Muscle of back (tissue), 11 donors: ENCODE results near the gene RALB. TPM values are rescaled to one million over a fixed set of nuclear protein-coding genes. Genes with fewer than 3 reads are reported as not detected.
"Not testable (repeated sequence)": the region's sequence is repeated elsewhere in the genome, so short reads cannot be mapped to it uniquely, and the experiment has no call there.

Source experiments
- DNase-seq, 3 donors: peaks; one replicate each; pipeline versions ENCODE4 v3.0.0 to v3.0.0-alpha.2; 2013
- polyA plus RNA-seq, 10 donors: library from polyadenylated mRNA; unstranded; fragments of 120-200 nt; gene quantifications; one replicate each; pipeline ENCODE4 v1.2.1, GENCODE V29; 2013; ENCODE audit not compliant: insufficient read length in 10 of 10

Gene RALB
- polyA plus RNA-seq, 10 donors, result 48.6 to 74.0 (median 52.7) TPM

GRCh38 chr2:120312860-120313694 is 60.4 kb downstream of the RALB start:
- DNase-seq, result peak; percentile 82 to 94 (median 91)

GRCh38 chr2:120313695-120314615 is 61.3 kb downstream of the RALB start:
- no peak for DNase-seq

- no peak for DNase-seq
Measured at GRCh38 chr2:120314690-120315366, 62.2 kb downstream of the RALB start.

GRCh38 chr2:120315367-120316033 is 62.8 kb downstream of the RALB start:
- no peak for DNase-seq

GRCh38 chr2:120316071-120316470 is 63.4 kb downstream of the RALB start:
- DNase-seq, result no peak

- DNase-seq, result no peak
Measured at GRCh38 chr2:120316528-120317179, 64.0 kb downstream of the RALB start.

- DNase-seq, result no peak
Measured at GRCh38 chr2:120317180-120317533, 64.5 kb downstream of the RALB start.

- no peak for DNase-seq
Measured at GRCh38 chr2:120317916-120318315, 65.3 kb downstream of the RALB start.

GRCh38 chr2:120318626-120319025 is 66.0 kb downstream of the RALB start:
- DNase-seq, result peak; percentile 51 to 89 (median 80)

GRCh38 chr2:120319123-120319522 is 66.5 kb downstream of the RALB start:
- DNase-seq, result no peak

- DNase-seq, result no peak
Measured at GRCh38 chr2:120319686-120320317, 67.2 kb downstream of the RALB start.

GRCh38 chr2:120320318-120320851 is 67.7 kb downstream of the RALB start:
- peak in 2 of 3 donors; percentile 54 to 72 for DNase-seq

- not testable (repeated sequence) for DNase-seq
Measured at GRCh38 chr2:120320887-120321556, 68.4 kb downstream of the RALB start.

- DNase-seq, result no peak
Measured at GRCh38 chr2:120321721-120322284, 69.2 kb downstream of the RALB start.

GRCh38 chr2:120322329-120322728 is 69.7 kb downstream of the RALB start:
- no peak for DNase-seq

- peak; percentile 42 to 86 (median 59) for DNase-seq
Measured at GRCh38 chr2:120323214-120323613, 70.6 kb downstream of the RALB start.

GRCh38 chr2:120323807-120324399 is 71.3 kb downstream of the RALB start:
- no peak for DNase-seq

- no peak for DNase-seq
Measured at GRCh38 chr2:120324933-120325332, 72.3 kb downstream of the RALB start.

GRCh38 chr2:120326066-120326465 is 73.4 kb downstream of the RALB start:
- no peak for DNase-seq
